GM21723 (cell line): ENCODE measurements around the gene DIAPH2.
"Not testable (repeated sequence)": the region's sequence is repeated elsewhere in the genome, so short reads cannot be mapped to it uniquely, and the experiment has no call there.

Source experiments
- ATAC-seq: cut with Tn5 transposase; IDR thresholded peaks from one replicate; pipeline ENCODE4 v1.9.1; 2021; ENCODE audit warnings: mild to moderate bottlenecking, moderate library complexity; ENCODE audit not compliant: unreplicated experiment

DIAPH2 gene

GRCh38 chrX:96807318-96807717 lies 122.7 kb downstream of the DIAPH2 start:
- ATAC-seq, result no peak

- ATAC-seq, result no peak
Measured at GRCh38 chrX:96820935-96821334, 136.3 kb downstream of the DIAPH2 start.

GRCh38 chrX:96824166-96824565 lies 139.5 kb downstream of the DIAPH2 start:
- ATAC-seq, result no peak

- ATAC-seq, result no peak
Measured at GRCh38 chrX:96833333-96833732, 148.7 kb downstream of the DIAPH2 start.

- ATAC-seq, result no peak
Measured at GRCh38 chrX:96834137-96834536, 149.5 kb downstream of the DIAPH2 start.

GRCh38 chrX:96835660-96836289 lies 151.1 kb downstream of the DIAPH2 start:
- peak; percentile 80 for ATAC-seq

GRCh38 chrX:96837808-96838207 lies 153.2 kb downstream of the DIAPH2 start:
- no peak for ATAC-seq

GRCh38 chrX:96838537-96838936 lies 153.9 kb downstream of the DIAPH2 start:
- ATAC-seq, result no peak

GRCh38 chrX:96841325-96841724 lies 156.7 kb downstream of the DIAPH2 start:
- ATAC-seq, result no peak

GRCh38 chrX:96841866-96842265 lies 157.2 kb downstream of the DIAPH2 start:
- ATAC-seq, result not testable (repeated sequence)

GRCh38 chrX:96843566-96843965 lies 158.9 kb downstream of the DIAPH2 start:
- no peak for ATAC-seq

GRCh38 chrX:96846841-96847240 lies 162.2 kb downstream of the DIAPH2 start:
- ATAC-seq, result no peak

GRCh38 chrX:96859422-96859821 lies 174.8 kb downstream of the DIAPH2 start:
- not testable (repeated sequence) for ATAC-seq

GRCh38 chrX:96861218-96861617 lies 176.6 kb downstream of the DIAPH2 start:
- peak; percentile 76 for ATAC-seq

- ATAC-seq, result no peak
Measured at GRCh38 chrX:96861661-96862060, 177.0 kb downstream of the DIAPH2 start.

- ATAC-seq, result no peak
Measured at GRCh38 chrX:96883608-96884007, 199.0 kb downstream of the DIAPH2 start, which contains the start of gene RPA4. Gene RPA4, plus strand, starts transcription at chrX:96883908. Its CDS starts 403 bp downstream, at chrX:96884311.

GRCh38 chrX:96884027-96884426 lies 199.4 kb downstream of the DIAPH2 start:
- ATAC-seq, result no peak

GRCh38 chrX:96889726-96890125 lies 205.1 kb downstream of the DIAPH2 start:
- no peak for ATAC-seq

GRCh38 chrX:96906741-96907140 lies 222.1 kb downstream of the DIAPH2 start:
- ATAC-seq, result no peak

- ATAC-seq, result no peak
Measured at GRCh38 chrX:96907516-96908272, 223.1 kb downstream of the DIAPH2 start.

GRCh38 chrX:96909291-96909690 lies 224.6 kb downstream of the DIAPH2 start:
- no peak for ATAC-seq

GRCh38 chrX:96918864-96919263 lies 234.2 kb downstream of the DIAPH2 start:
- no peak for ATAC-seq
